ENCODE data around the gene TNIK. TPM values are rescaled to one million over a fixed set of nuclear protein-coding genes. Genes with fewer than 3 reads are reported as not detected.

Gene TNIK
- total RNA-seq, 2 experiments from 2014 or later, result 27.0 to 28.8 TPM

DNA sequence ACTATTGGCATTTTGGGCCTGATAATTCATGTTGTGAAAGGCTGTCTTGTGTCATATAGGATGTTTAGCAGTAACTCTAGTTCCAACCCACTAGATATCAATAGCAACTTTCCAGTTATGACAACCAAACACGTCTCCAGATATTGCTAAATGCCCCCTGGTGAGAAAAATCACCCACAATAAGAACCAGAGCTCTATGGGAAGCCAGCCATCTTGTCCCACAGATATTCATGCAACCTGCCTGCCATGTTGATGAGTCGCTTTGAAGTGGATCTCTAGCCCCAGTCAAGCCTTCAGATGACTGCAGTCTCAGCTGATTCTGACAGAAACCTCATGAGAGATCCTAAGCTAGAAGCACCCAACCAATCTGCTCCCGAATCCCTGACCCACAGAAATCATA lies 5.6 kb upstream of the TNIK start:
- H3K4me3 Mint-ChIP-seq, result no peak overlapping the region
- intact Hi-C loops (cut with micrococcal nuclease), result no loop called here
- CTCF ChIA-PET, result no interaction called here

DNA sequence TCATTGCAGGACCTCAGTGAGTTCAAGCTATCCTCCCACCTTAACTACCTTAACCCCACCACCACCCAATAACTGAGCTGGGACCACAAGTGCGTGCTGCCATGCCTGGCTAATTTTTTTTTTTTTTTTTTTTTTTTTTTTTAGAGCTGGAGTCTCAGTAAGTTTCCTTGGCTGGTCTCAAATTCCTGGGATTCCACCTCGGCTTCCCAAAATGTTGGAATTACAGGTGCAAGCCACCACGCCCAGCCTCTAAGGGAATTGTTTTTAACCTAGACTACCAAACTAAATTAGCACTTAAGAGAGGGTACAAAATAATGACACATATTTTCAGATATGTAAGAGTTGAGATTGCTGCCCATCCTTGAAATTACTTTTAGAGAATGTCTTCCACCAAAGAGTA lies 4.3 kb upstream of the TNIK start:
- CTCF ChIA-PET, result interaction anchor here (0.6 kb wide), 1 partner anchor 13 kb away, joined by 4 read pairs; no protein-coding TSS in a partner anchor
- Mint-ChIP-seq H3K4me3 (no peak overlapping the region), H3K27ac (no peak overlapping the region), H3K36me3 (ENCODE audit: low read depth) (no peaks in the 10 kb centered on the region), H3K27me3 (ENCODE audit: low read depth) (no peaks in the 10 kb centered on the region), H3K9me3 (no peaks in the 10 kb centered on the region), H3K4me1 (ENCODE audit: low read depth) (peaks cover 13% of the 10 kb centered on the region)
- intact Hi-C loops (cut with micrococcal nuclease), result loop anchor here (5.0 kb wide), 1 partner anchor 502 kb away; no protein-coding TSS in a partner anchor
- DNase-seq, result no peak

More for the DNA sequence above, 5.6 kb upstream of the TNIK start:
- Mint-ChIP-seq H3K9me3 (no peaks in the 10 kb centered on the region), H3K27me3 (ENCODE audit: low read depth) (no peaks in the 10 kb centered on the region), H3K27ac (no peak overlapping the region), H3K4me1 (ENCODE audit: low read depth) (peaks cover 13% of the 10 kb centered on the region), H3K36me3 (ENCODE audit: low read depth) (no peaks in the 10 kb centered on the region)
- peak; percentile 20 for DNase-seq

DNA sequence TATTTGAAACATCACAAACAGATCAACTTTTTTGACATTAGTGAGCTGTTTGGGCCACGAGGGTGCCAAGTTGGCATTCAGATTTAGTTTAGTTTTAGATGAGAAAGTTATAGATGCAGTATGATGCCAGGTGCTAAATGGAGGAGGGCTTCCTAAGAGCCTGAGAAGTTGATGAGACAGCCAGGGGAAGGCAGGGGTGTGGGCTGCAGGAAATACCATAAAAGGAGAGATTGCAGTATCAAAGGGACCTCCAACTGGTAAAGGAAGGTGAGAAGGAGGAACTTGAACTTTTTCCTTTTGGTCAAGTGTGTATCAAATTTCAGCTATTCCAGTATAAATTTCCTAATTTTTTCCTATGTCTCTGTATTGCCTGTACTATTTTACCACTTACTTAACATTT lies 2.0 kb upstream of the TNIK start:
- Mint-ChIP-seq H3K27me3 (ENCODE audit: low read depth) (no peaks in the 10 kb centered on the region), H3K27ac (no peak overlapping the region), H3K36me3 (ENCODE audit: low read depth) (no peaks in the 10 kb centered on the region), H3K9me3 (no peaks in the 10 kb centered on the region), H3K4me3 (peak overlapping the region; percentile 84), H3K4me1 (ENCODE audit: low read depth) (peaks cover 19% of the 10 kb centered on the region)
- peak; percentile 32 for DNase-seq
- intact Hi-C loops (cut with micrococcal nuclease), result loop anchor here (5.0 kb wide), 1 partner anchor 500 kb away; no protein-coding TSS in a partner anchor
- CTCF ChIA-PET, result interaction anchor here (0.9 to 1.6 kb wide), 3 partner anchors 17 to 299 kb away, joined by 4 read pairs; no protein-coding TSS in a partner anchor

DNA sequence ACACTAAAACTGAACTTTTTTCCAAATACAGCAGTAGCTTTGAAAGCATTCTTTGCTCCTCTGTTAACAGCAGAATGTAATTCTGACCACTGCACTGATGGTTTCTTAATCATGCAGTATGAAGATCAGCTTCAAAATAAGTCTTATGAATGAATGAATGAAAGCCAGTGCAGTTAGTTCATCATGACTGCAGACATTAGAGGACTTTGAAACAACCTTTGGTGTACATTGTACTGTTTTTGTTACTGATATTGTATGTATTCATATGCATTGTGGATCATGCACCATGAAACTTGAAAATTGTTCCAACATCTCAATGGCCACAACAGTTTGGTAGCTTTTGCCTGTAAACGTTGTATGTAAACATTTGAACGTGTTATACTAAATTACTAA lies 1.3 kb upstream of the TNIK start:
- DNase-seq, result no peak
- Mint-ChIP-seq H3K9me3 (no peaks in the 10 kb centered on the region), H3K4me3 (peak overlapping the region; percentile 84), H3K36me3 (ENCODE audit: low read depth) (no peaks in the 10 kb centered on the region), H3K27ac (peak overlapping the region; percentile 88), H3K27me3 (ENCODE audit: low read depth) (no peaks in the 10 kb centered on the region), H3K4me1 (ENCODE audit: low read depth) (peaks cover 26% of the 10 kb centered on the region)
- CTCF ChIA-PET, result interaction anchor here (1.0 to 2.0 kb wide), 11 partner anchors 10 to 298 kb away, joined by 3 to 10 read pairs (median 6); no protein-coding TSS in a partner anchor
- intact Hi-C loops (cut with micrococcal nuclease), result loop anchor here (2.0 to 5.0 kb wide), 2 partner anchors 207 to 499 kb away; no protein-coding TSS in a partner anchor

DNA sequence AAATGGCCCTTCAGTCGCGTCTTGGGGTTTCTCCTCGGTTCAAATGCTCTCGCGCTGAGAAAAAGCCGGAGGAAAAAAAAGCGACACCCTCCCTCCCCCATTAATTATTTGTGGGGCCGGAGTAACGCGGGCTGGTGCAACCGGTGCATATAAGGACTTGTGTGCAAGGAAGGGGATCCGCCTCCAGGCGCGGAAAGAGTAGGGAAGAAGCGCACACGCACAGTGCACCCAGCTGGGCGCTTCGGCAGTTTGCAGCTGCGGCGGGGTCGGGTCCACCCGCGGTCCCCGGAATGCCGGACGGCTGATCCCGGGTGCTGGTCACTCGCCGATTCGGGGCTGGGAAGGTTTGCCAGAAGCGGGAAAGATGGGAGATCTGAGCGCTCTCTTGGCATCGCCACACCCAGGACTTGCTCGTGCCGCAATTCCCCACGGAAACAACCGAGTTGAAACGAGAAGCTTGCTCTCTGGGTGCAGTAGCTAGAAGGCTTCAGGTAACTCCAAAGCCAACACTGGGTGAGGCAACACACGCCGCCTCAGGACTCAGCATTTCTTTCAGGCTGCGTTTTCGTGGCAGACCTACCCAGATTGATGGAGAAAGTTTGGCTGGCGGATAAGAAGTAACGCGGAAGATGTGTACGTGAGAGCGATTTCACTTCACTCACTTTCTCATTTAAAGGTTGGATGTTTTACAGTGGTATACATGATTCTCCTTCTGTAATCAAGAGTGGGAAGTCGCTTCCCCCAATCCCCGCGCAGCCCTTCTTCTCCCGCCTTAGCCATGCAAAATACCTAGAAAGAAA lies 720 bp upstream of the TNIK start:
- Mint-ChIP-seq H3K27me3 (ENCODE audit: low read depth) (no peaks in the 10 kb centered on the region), H3K36me3 (ENCODE audit: low read depth) (no peaks in the 10 kb centered on the region), H3K4me1 (ENCODE audit: low read depth) (peaks cover 32% of the 10 kb centered on the region), H3K4me3 (peak overlapping the region; percentile 84), H3K27ac (peak overlapping the region; percentile 88), H3K9me3 (no peaks in the 10 kb centered on the region)
- CTCF ChIA-PET, result interaction anchor here (0.5 to 2.0 kb wide), 14 partner anchors 11 to 298 kb away, joined by 3 to 10 read pairs (median 4); no protein-coding TSS in a partner anchor
- DNase-seq, result peak; percentile 55
- intact Hi-C loops (cut with micrococcal nuclease), result loop anchor here (1.0 to 5.0 kb wide), 11 partner anchors 19 to 591 kb away; partner anchors contain the start of genes EIF5A2 and RPL22L1

DNA sequence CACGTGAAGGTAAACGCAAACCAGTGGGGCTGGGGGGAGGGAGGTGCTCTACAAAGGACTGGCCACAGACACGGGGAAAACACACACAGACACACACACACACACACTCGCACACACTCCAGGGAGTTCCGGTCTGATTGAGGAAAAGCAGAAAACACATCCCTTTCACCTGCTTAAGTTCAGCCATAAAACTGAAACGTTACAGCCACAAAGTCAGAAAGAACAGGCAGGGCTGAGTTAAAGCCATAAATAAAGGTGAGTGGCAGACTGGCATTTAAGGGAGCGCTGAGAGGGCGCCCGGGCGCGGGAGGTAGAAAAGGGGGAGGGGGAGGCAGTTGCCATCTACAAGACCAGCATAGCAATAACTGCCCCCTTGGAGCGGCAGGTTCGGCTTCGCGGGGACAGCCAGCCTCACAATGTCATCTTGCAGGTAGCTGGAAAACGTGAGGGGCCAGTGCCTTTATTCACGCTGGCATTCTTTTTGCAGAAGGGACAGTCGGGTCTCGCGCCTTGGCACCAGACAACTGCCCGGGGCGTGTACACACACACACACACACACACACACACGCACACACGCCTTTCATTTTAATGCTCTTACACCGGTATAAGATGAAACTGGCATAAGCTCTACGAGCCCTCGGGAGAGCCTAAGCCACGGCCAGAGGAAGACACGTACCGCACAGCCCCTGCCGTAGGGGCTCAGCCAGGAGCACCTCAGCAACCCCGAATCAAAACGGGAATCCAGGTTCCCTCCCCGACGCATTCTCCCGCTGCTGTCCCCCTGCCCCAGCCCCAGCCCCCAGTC lies 866 bp downstream of the TNIK start:
- Mint-ChIP-seq H3K4me3 (peak overlapping the region; percentile 84), H3K27ac (peak overlapping the region; percentile 79), H3K36me3 (ENCODE audit: low read depth) (no peaks in the 10 kb centered on the region), H3K4me1 (ENCODE audit: low read depth) (peaks cover 41% of the 10 kb centered on the region), H3K9me3 (no peaks in the 10 kb centered on the region), H3K27me3 (ENCODE audit: low read depth) (no peaks in the 10 kb centered on the region)
- intact Hi-C loops (cut with micrococcal nuclease), result loop anchor here (2.0 to 10.0 kb wide), 5 partner anchors 47 to 1105 kb away; partner anchors contain the start of genes SKIL and TNFSF10
- CTCF ChIA-PET, result interaction anchor here (0.6 to 2.0 kb wide), 5 partner anchors 12 to 210 kb away, joined by 3 to 7 read pairs (median 4); no protein-coding TSS in a partner anchor
- peak; percentile 62 for DNase-seq

DNA sequence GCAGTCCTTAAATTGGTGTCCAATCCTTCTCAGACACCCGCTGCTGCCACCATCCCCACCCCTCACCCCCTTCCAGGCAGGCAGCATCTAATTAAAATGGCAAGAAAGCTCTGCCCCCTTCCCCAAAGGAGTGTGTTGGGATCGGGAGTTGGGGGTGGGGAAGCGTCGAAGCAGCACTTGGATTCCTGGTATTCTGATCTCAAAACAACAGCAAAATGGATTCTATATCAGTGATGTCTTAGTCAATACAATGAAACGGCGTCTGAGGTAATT lies 1.4 kb downstream of the TNIK start:
- Mint-ChIP-seq H3K27me3 (ENCODE audit: low read depth) (no peaks in the 10 kb centered on the region), H3K4me1 (ENCODE audit: low read depth) (peaks cover 41% of the 10 kb centered on the region), H3K4me3 (peak overlapping the region; percentile 84), H3K27ac (peak overlapping the region; percentile 79), H3K9me3 (no peaks in the 10 kb centered on the region), H3K36me3 (ENCODE audit: low read depth) (no peaks in the 10 kb centered on the region)
- intact Hi-C loops (cut with micrococcal nuclease), result loop anchor here (1.0 to 10.0 kb wide), 6 partner anchors 46 to 1104 kb away; partner anchors contain the start of genes SKIL and TNFSF10
- no peak for DNase-seq
- CTCF ChIA-PET, result interaction anchor here (1.2 kb wide), 1 partner anchor 210 kb away, joined by 3 read pairs; no protein-coding TSS in a partner anchor

DNA sequence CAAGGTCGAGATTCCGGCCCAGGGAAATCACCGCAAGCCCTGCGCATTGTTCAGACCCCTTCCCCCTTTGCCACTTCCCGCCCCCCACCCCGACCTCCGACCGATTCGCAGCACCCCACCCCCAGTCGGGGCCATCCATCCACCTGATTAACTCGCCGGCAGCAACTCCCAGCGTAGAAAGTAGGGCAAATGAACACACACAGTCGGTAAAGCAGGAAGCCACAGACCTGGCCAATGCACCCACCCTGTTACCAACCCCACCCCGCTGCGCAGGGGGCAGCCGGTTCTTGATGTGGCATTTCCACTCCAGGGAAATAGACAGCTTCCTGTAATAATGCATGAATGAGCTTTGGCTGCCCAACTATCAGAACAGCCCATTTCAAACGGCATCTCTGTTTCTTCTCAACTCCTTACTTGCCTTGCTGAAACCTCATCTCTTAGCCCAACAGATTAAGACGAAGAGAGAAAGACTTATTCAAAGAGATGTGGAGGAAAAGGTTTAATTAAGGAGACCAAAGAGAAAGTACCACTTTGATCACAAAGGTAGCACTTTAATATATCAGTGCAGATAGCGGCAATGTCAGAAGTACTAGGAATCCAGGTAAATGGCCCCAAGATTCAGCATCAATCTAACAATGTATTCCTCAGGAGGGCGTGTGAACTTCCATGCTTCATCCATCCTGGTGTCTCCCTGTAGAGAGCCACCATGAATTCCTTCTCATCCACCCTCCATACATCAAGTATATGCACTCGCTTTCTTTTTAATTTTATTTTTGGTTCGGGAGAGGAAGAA lies 1.9 kb downstream of the TNIK start:
- DNase-seq, result peak; percentile 48
- Mint-ChIP-seq H3K4me3 (peak overlapping the region; percentile 84), H3K9me3 (no peaks in the 10 kb centered on the region), H3K27me3 (ENCODE audit: low read depth) (no peaks in the 10 kb centered on the region), H3K27ac (peak overlapping the region; percentile 79), H3K36me3 (ENCODE audit: low read depth) (no peaks in the 10 kb centered on the region), H3K4me1 (ENCODE audit: low read depth) (peaks cover 41% of the 10 kb centered on the region)
- intact Hi-C loops (cut with micrococcal nuclease), result loop anchor here (1.0 to 10.0 kb wide), 6 partner anchors 45 to 1103 kb away; partner anchors contain the start of genes SKIL and TNFSF10
- CTCF ChIA-PET, result interaction anchor here (0.9 to 1.2 kb wide), 2 partner anchors 209 to 269 kb away, joined by 3 read pairs; no protein-coding TSS in a partner anchor

DNA sequence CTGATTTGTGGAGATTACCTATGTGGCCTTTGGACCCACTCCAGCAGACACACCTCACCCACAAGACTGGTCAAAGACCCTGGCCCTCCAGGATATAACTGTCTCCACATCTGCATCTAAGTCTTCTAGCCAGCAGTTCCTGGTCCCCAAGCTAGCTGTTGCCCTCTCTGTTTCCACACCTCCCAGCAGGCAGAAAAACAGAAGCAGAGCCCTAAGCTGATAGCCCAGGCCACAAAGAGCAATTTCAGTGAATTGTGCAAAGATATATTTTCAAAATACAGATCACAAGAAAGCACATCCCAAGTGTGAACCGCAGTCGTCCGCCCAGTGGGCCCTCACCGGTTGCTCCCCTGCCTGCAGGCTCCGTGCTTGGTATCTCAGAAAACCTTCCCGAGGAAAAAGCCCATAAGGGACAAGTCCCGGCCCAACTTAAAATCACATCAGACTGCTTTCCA lies 2.6 kb downstream of the TNIK start:
- peak overlapping the region; percentile 84 for H3K4me3 Mint-ChIP-seq
- DNase-seq, result peak; percentile 22
- CTCF ChIA-PET, result interaction anchor here (0.9 kb wide), 1 partner anchor 268 kb away, joined by 3 read pairs; no protein-coding TSS in a partner anchor
- H3K36me3 Mint-ChIP-seq (ENCODE audit: low read depth), result no peaks in the 10 kb centered on the region
- H3K27me3 Mint-ChIP-seq (ENCODE audit: low read depth), result no peaks in the 10 kb centered on the region
- H3K9me3 Mint-ChIP-seq, result no peaks in the 10 kb centered on the region
- H3K27ac Mint-ChIP-seq, result peak overlapping the region; percentile 79
- peaks cover 41% of the 10 kb centered on the region for H3K4me1 Mint-ChIP-seq (ENCODE audit: low read depth)
- intact Hi-C loops (cut with micrococcal nuclease), result loop anchor here (1.0 to 10.0 kb wide), 6 partner anchors 45 to 1103 kb away; partner anchors contain the start of genes SKIL and TNFSF10

DNA sequence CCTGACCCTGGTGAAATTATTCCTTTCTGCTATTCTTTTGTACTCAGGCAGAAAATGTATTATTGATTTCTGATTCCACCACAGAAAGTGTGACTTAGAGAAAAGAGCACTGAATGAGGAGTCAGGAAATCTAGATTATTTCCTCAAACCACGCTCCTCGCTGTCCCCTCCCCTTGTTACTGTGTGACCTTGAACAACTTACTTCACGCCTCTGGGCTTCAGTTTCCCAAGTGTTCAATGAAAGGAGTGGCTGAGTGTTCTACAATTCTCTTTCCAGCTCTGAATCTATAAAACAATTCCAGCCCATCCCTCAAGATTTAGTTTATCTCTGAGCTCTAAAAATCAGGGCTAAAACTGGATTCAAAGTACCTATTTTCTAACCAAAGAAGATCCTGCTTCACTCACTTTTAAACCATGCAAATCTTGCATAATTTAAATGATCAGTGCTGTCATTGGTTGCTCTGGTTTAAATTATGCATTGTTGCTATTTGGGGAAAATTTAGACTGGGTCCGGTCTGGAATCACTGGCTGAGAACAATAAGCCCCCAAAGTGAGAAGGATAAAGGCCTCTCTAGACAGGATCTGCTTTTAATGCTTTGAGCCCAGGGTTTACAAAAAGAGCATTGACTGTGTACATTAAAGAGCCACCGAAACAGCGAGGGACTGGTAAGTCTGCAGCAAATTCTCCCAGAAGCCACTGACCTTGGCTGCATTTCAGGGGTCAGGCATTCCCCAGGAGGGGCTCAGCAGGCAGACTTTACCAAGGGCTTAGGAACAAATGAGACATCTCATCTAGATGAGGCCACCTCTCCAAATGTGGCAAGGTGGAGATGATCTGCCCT lies 3.2 kb downstream of the TNIK start:
- no peaks in the 10 kb centered on the region for H3K27me3 Mint-ChIP-seq (ENCODE audit: low read depth)
- H3K4me1 Mint-ChIP-seq (ENCODE audit: low read depth), result peaks cover 35% of the 10 kb centered on the region
- H3K27ac Mint-ChIP-seq, result no peak overlapping the region
- CTCF ChIA-PET, result interaction anchor here (0.7 to 1.1 kb wide), 2 partner anchors 28 to 294 kb away, joined by 4 to 5 read pairs; no protein-coding TSS in a partner anchor
- H3K36me3 Mint-ChIP-seq (ENCODE audit: low read depth), result no peaks in the 10 kb centered on the region
- H3K9me3 Mint-ChIP-seq, result no peaks in the 10 kb centered on the region
- H3K4me3 Mint-ChIP-seq, result peak overlapping the region; percentile 84
- peak; percentile 24 for DNase-seq
- intact Hi-C loops (cut with micrococcal nuclease), result loop anchor here (5.0 to 10.0 kb wide), 3 partner anchors 110 to 1102 kb away; partner anchors contain the start of genes SKIL and TNFSF10
